ENCODE results near the gene LIM2. TPM values are rescaled to one million over a fixed set of nuclear protein-coding genes. Genes with fewer than 3 reads are reported as not detected.

LIM2 gene
- total and polyA plus RNA-seq, 2 donors (not counting 1 experiment from before 2014, with no cell fraction given) = not detected

GRCh38 chr19:51415187-51415586 is 27.4 kb upstream of the LIM2 start:
- Mint-ChIP-seq H3K27me3 (no peaks in the 10 kb centered on the region), H3K27ac (no peak overlapping the region), H3K4me3 (no peak overlapping the region), H3K4me1 (peaks cover 47% of the 10 kb centered on the region), H3K9me3 (ENCODE audit: insufficient read depth) (no peaks in the 10 kb centered on the region)
- no peak overlapping the region for H3K4me2 ChIP-seq (replicated peaks; ENCODE audit: low read depth, low read length, poor library complexity, severe bottlenecking)
- H3K4me3 ChIP-seq (ENCODE audit: control extremely low read depth in 1 of 5, extremely low read depth in 1 of 5, insufficient read depth in 1 of 5, low read depth in 2 of 5, low read length in 4 of 5) = no peak overlapping the region
- no peak overlapping the region for H3K9ac ChIP-seq (ENCODE audit: low read length)
- ChIA-PET POLR2A (interaction anchor here (0.7 kb wide), 1 partner anchor 157 kb away, joined by 3 read pairs; no protein-coding TSS in a partner anchor), CTCF (interaction anchor here (1.0 kb wide), 1 partner anchor 21 kb away, joined by 3 read pairs; no protein-coding TSS in a partner anchor)
- H3K27ac ChIP-seq (ENCODE audit: low read length in 2 of 2) = no peak overlapping the region
- no peaks in the 10 kb centered on the region for H3K27me3 ChIP-seq (replicated peaks in 1 of 4; ENCODE audit: control extremely low read depth in 1 of 4, control insufficient read depth in 3 of 4, insufficient read depth in 4 of 4, low read length in 3 of 4)
- H2AFZ ChIP-seq (ENCODE audit: insufficient read depth, low read depth, low read length, poor library complexity, severe bottlenecking) = no peak overlapping the region
- ATAC-seq (ENCODE audit: low read depth) (no peak), DNase-seq (no peak)
- H3K79me2 ChIP-seq (ENCODE audit: control insufficient read depth, insufficient read depth, low read length) = peaks cover 21% of the 10 kb centered on the region
- peaks cover 4 to 39% of the 10 kb centered on the region in 2 experiments for H3K36me3 ChIP-seq (replicated peaks in 1 of 2; ENCODE audit: control extremely low read depth in 1 of 2, control insufficient read depth in 1 of 2, extremely low read depth in 1 of 2, insufficient read depth in 2 of 2, low read length in 1 of 2)
- no peaks in the 10 kb centered on the region for H3K9me3 ChIP-seq (ENCODE audit: control extremely low read depth in 1 of 3, control insufficient read depth in 2 of 3, insufficient read depth in 1 of 3, low read length in 2 of 3)
- no peaks in the 10 kb centered on the region for H4K20me1 ChIP-seq (ENCODE audit: control insufficient read depth, insufficient read depth, low read length, poor library complexity, severe bottlenecking)
- intact Hi-C loops (cut with micrococcal nuclease) = loop anchor here (5.0 to 10.0 kb wide), 2 partner anchors 117 to 140 kb away; partner anchors contain the start of gene SIGLEC6
- 97% methylated on average over 12 of the region's 12 CpGs for WGBS (ENCODE audit: insufficient coverage)
- H3K4me1 ChIP-seq (ENCODE audit: control insufficient read depth in 2 of 2, insufficient read depth in 2 of 2, low read length in 2 of 2) = peaks cover 21 to 38% of the 10 kb centered on the region in 2 donors
- TF ChIP-seq EZH2 (IDR thresholded peaks at IDR 0.05; ENCODE audit: borderline replicate concordance, insufficient read depth, low read depth, low read length, poor library complexity, severe bottlenecking) = no peak

- H3K27me3 Mint-ChIP-seq = no peaks in the 10 kb centered on the region
- no peak overlapping the region for H3K4me3 Mint-ChIP-seq
- ATAC-seq (ENCODE audit: low read depth) (no peak), DNase-seq (no peak)
- ChIA-PET CTCF (interaction anchor here (1.4 kb wide), 1 partner anchor 26 kb away, joined by 4 read pairs; no protein-coding TSS in a partner anchor), POLR2A (no interaction called here)
- no peaks in the 10 kb centered on the region for H3K9me3 Mint-ChIP-seq (ENCODE audit: insufficient read depth)
- Histone ChIP-seq H3K9me3 (ENCODE audit: control extremely low read depth in 1 of 3, control insufficient read depth in 2 of 3, insufficient read depth in 1 of 3, low read length in 2 of 3) (no peaks in the 10 kb centered on the region), H2AFZ (ENCODE audit: insufficient read depth, low read depth, low read length, poor library complexity, severe bottlenecking) (no peak overlapping the region), H3K4me1 (ENCODE audit: control insufficient read depth in 2 of 2, insufficient read depth in 2 of 2, low read length in 2 of 2) (peaks cover 25 to 40% of the 10 kb centered on the region in 2 donors), H3K4me2 (replicated peaks; ENCODE audit: low read depth, low read length, poor library complexity, severe bottlenecking) (no peak overlapping the region), H3K79me2 (ENCODE audit: control insufficient read depth, insufficient read depth, low read length) (peaks cover 16% of the 10 kb centered on the region), H4K20me1 (ENCODE audit: control insufficient read depth, insufficient read depth, low read length, poor library complexity, severe bottlenecking) (no peaks in the 10 kb centered on the region), H3K36me3 (replicated peaks in 1 of 2; ENCODE audit: control extremely low read depth in 1 of 2, control insufficient read depth in 1 of 2, extremely low read depth in 1 of 2, insufficient read depth in 2 of 2, low read length in 1 of 2) (peaks cover 4 to 37% of the 10 kb centered on the region in 2 experiments), H3K9ac (ENCODE audit: low read length) (no peak overlapping the region), H3K27ac (ENCODE audit: low read length in 2 of 2) (no peak overlapping the region), H3K4me3 (ENCODE audit: control extremely low read depth in 1 of 5, extremely low read depth in 1 of 5, insufficient read depth in 1 of 5, low read depth in 2 of 5, low read length in 4 of 5) (no peak overlapping the region), H3K27me3 (replicated peaks in 1 of 4; ENCODE audit: control extremely low read depth in 1 of 4, control insufficient read depth in 3 of 4, insufficient read depth in 4 of 4, low read length in 3 of 4) (no peaks in the 10 kb centered on the region)
- TF ChIP-seq CTCF (IDR thresholded peaks at IDR 0.05) = no peak
- no peak for TF ChIP-seq EZH2 (IDR thresholded peaks at IDR 0.05; ENCODE audit: borderline replicate concordance, insufficient read depth, low read depth, low read length, poor library complexity, severe bottlenecking)
- intact Hi-C loops (cut with micrococcal nuclease) = loop anchor here (10.0 kb wide), 1 partner anchor 144 kb away; no protein-coding TSS in a partner anchor
- 98% methylated on average over 4 of the region's 15 CpGs for WGBS (ENCODE audit: insufficient coverage)
- H3K27ac Mint-ChIP-seq = no peak overlapping the region
- H3K4me1 Mint-ChIP-seq = peaks cover 34% of the 10 kb centered on the region
Observed at GRCh38 chr19:51410950-51411748, 23.4 kb upstream of the LIM2 start.

All from B cell (primary cell).